ENCODE data around the gene IRF2BP1. TPM values are rescaled to one million over a fixed set of nuclear protein-coding genes. Genes with fewer than 3 reads are reported as not detected.

The IRF2BP1 gene
- total RNA-seq, 5 donors from 2014 or later (not counting 1 experiment from before 2014, with no cell fraction given): 22.7 to 42.3 (median 38.0) TPM

GRCh38 chr19:45863840-45864628, 21.9 kb downstream of the IRF2BP1 start, which contains the start of gene FOXA3:
FOXA3 (plus strand) TSS chr19:45864326; CDS start chr19:45864457, 131 bp downstream.
- Mint-ChIP-seq H3K27ac (peak within 1 kb of the TSS; percentile 70 to 93), H3K36me3 (no peaks in the 10 kb centered on the region), H3K4me3 (peak within 1 kb of the TSS; percentile 92 to 99 (median 95)), H3K9me3 (no peaks in the 10 kb centered on the region), H3K27me3 (peaks cover 15 to 18% of the 10 kb centered on the region in 2 donors), H3K4me1 (peaks cover 23 to 37% (median 29%) of the 10 kb centered on the region in 3 donors)
- ChIA-PET CTCF (interaction anchor here (0.8 to 1.2 kb wide), 9 partner anchors 18 to 153 kb away, joined by 3 to 15 read pairs (median 4); partner anchors contain the start of genes CCDC61 (in 1 of the 2), DMWD (in 1 of the 2), IRF2BP1 (in 1 of the 2) and MYPOP (in 1 of the 2)), POLR2A (interaction anchor here in 1 of 2 donors (0.6 to 1.0 kb wide), 2 partner anchors 22 to 147 kb away, joined by 3 to 4 read pairs; partner anchors contain the start of gene IRF2BP1)
- H3K4me3 ChIP-seq (ENCODE audit: control insufficient read depth in 1 of 2, extremely low read depth in 1 of 2, low read length in 1 of 2): peak within 1 kb of the TSS; percentile 90 to 95
- H3K27ac ChIP-seq (ENCODE audit: low read length): no peak within 1 kb of the TSS
- ATAC-seq (replicated peaks in 1 of 4) (peak in 3 of 4 experiments; percentile 5 to 10 (median 8)), DNase-seq (peak in 26 of 35 experiments; percentile 17 to 75 (median 39))
- WGBS (ENCODE audit: insufficient coverage): 3% methylated on average over 71 of the region's 71 CpGs
- peaks cover 0 to 12% of the 10 kb centered on the region in 2 donors for H3K36me3 ChIP-seq (ENCODE audit: control insufficient read depth in 2 of 2, extremely low read depth in 1 of 2, insufficient read depth in 1 of 2, low read length in 1 of 2)
- no peaks in the 10 kb centered on the region for H3K9me3 ChIP-seq
- H3K27me3 ChIP-seq (replicated peaks in 1 of 2; ENCODE audit: control insufficient read depth in 2 of 2, extremely low read depth in 1 of 2, insufficient read depth in 2 of 2, low read length in 1 of 2): peaks cover 0 to 26% of the 10 kb centered on the region in 2 experiments
- H3K4me1 ChIP-seq (ENCODE audit: control insufficient read depth in 1 of 2, extremely low read depth in 1 of 2, insufficient read depth in 2 of 2, low read length in 2 of 2): peaks cover 0 to 32% of the 10 kb centered on the region in 2 experiments

- Mint-ChIP-seq H3K4me3 (peak overlapping the region; percentile 92 to 99 (median 95)), H3K36me3 (peaks cover 4% of the 10 kb centered on the region), H3K27me3 (peaks cover 15 to 18% of the 10 kb centered on the region in 2 donors), H3K4me1 (peaks cover 23 to 38% (median 29%) of the 10 kb centered on the region in 3 donors), H3K27ac (peak overlapping the region; percentile 70 to 93), H3K9me3 (no peaks in the 10 kb centered on the region)
- POLR2A ChIA-PET: interaction anchor here in 1 of 2 donors (0.6 to 1.0 kb wide), 2 partner anchors 22 to 146 kb away, joined by 3 to 4 read pairs; partner anchors contain the start of gene IRF2BP1
- peaks cover 0 to 15% of the 10 kb centered on the region in 2 donors for H3K36me3 ChIP-seq (ENCODE audit: control insufficient read depth in 2 of 2, extremely low read depth in 1 of 2, insufficient read depth in 1 of 2, low read length in 1 of 2)
- ATAC-seq (replicated peaks in 1 of 4) (no peak), DNase-seq (no peak)
- H3K4me3 ChIP-seq (ENCODE audit: control insufficient read depth in 1 of 2, extremely low read depth in 1 of 2, low read length in 1 of 2): peak overlapping the region; percentile 90 to 95
- CTCF ChIA-PET: interaction anchor here in 1 of 2 donors (0.5 to 1.2 kb wide), 9 partner anchors 19 to 1186 kb away, joined by 3 to 15 read pairs (median 4); partner anchors contain the start of genes CCDC61, DMWD, IRF2BP1 and MYPOP
- no peak overlapping the region for H3K27ac ChIP-seq (ENCODE audit: low read length)
- H3K9me3 ChIP-seq: no peaks in the 10 kb centered on the region
- H3K27me3 ChIP-seq (replicated peaks in 1 of 2; ENCODE audit: control insufficient read depth in 2 of 2, extremely low read depth in 1 of 2, insufficient read depth in 2 of 2, low read length in 1 of 2): peaks cover 0 to 26% of the 10 kb centered on the region in 2 experiments
- peaks cover 0 to 32% of the 10 kb centered on the region in 2 experiments for H3K4me1 ChIP-seq (ENCODE audit: control insufficient read depth in 1 of 2, extremely low read depth in 1 of 2, insufficient read depth in 2 of 2, low read length in 2 of 2)
- 7% methylated on average over 11 of the region's 22 CpGs for WGBS (ENCODE audit: insufficient coverage)
Observed at GRCh38 chr19:45863335-45863839, 22.6 kb downstream of the IRF2BP1 start.

DNA sequence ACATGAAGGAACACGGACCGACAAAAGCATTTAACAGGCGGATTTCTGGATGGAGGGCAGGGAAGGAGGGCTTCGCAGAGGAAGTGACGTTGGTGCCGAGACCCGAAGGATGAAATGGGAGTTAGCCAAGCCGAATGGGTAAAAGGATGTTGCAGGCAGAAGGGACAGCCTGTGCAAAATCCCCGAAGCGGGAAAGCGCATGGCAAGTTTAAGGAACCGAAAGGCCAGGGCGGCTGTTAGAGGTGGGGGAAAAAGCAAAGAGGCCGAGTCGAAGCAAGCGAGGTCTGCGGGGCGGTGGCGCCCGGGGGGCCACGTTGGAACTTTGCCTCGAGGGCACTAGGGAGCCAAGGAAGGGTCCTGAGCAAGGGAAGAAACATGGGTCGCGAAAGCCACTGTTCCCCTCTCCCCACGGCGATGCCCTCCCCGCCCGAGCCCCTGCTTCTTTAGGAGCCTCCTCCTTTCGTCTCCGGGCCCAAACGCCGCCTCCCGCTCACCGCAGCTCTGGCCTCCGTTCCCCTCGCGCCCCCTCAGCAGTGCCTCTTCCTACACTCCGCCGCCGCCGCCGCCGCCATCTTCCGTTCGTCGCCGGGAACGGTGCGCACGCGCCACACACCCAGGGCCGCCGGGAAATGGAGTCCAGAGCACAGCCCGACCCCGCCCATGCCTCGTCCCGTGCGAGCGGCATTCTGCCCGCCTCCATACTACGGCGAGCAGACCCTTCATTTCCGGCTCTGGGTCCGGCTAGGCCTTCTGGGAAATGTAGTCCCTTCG, 23.2 kb downstream of the IRF2BP1 start, which contains the start of gene SYMPK:
Gene SYMPK, minus strand, starts transcription at position 584 of the 771 bp plus-strand sequence. CDS start 8,652 bp downstream, outside the sequence.
- Mint-ChIP-seq H3K36me3 (peaks cover 8% of the 10 kb centered on the region), H3K4me3 (peak within 1 kb of the TSS; percentile 92 to 99 (median 95)), H3K27ac (peak within 1 kb of the TSS; percentile 70 to 93), H3K4me1 (peaks cover 23 to 43% (median 33%) of the 10 kb centered on the region in 3 donors), H3K9me3 (no peaks in the 10 kb centered on the region), H3K27me3 (peaks cover 15 to 18% of the 10 kb centered on the region in 2 donors)
- Histone ChIP-seq H3K36me3 (ENCODE audit: control insufficient read depth in 2 of 2, extremely low read depth in 1 of 2, insufficient read depth in 1 of 2, low read length in 1 of 2) (peaks cover 0 to 19% of the 10 kb centered on the region in 2 donors), H3K4me1 (ENCODE audit: control insufficient read depth in 1 of 2, extremely low read depth in 1 of 2, insufficient read depth in 2 of 2, low read length in 2 of 2) (peaks cover 0 to 32% of the 10 kb centered on the region in 2 experiments), H3K27ac (ENCODE audit: low read length) (peak within 1 kb of the TSS; percentile 86), H3K27me3 (replicated peaks in 1 of 2; ENCODE audit: control insufficient read depth in 2 of 2, extremely low read depth in 1 of 2, insufficient read depth in 2 of 2, low read length in 1 of 2) (peaks cover 0 to 26% of the 10 kb centered on the region in 2 experiments), H3K4me3 (ENCODE audit: control insufficient read depth in 1 of 2, extremely low read depth in 1 of 2, low read length in 1 of 2) (peak within 1 kb of the TSS; percentile 90 to 95), H3K9me3 (no peaks in the 10 kb centered on the region)
- DNase-seq (peak; percentile 95 to 99 (median 98)), ATAC-seq (replicated peaks in 1 of 4) (peak; percentile 96 to 98 (median 98))
- CTCF ChIA-PET: interaction anchor here in 1 of 2 donors (0.5 to 1.2 kb wide), 9 partner anchors 20 to 1186 kb away, joined by 3 to 15 read pairs (median 4); partner anchors contain the start of genes CCDC61, DMWD, IRF2BP1 and MYPOP
- POLR2A ChIA-PET: interaction anchor here in 1 of 2 donors (0.6 to 1.0 kb wide), 2 partner anchors 23 to 146 kb away, joined by 3 to 4 read pairs; partner anchors contain the start of gene IRF2BP1
- under 1% methylated on average over 65 of the region's 65 CpGs for WGBS (ENCODE audit: insufficient coverage)

- H3K27ac ChIP-seq (ENCODE audit: low read length): peak overlapping the region; percentile 86
- ATAC-seq (replicated peaks in 1 of 4) (no peak), DNase-seq (no peak)
- peaks cover 0 to 19% of the 10 kb centered on the region in 2 donors for H3K36me3 ChIP-seq (ENCODE audit: control insufficient read depth in 2 of 2, extremely low read depth in 1 of 2, insufficient read depth in 1 of 2, low read length in 1 of 2)
- Mint-ChIP-seq H3K4me1 (peaks cover 23 to 43% (median 33%) of the 10 kb centered on the region in 3 donors), H3K9me3 (no peaks in the 10 kb centered on the region), H3K36me3 (peaks cover 8% of the 10 kb centered on the region), H3K27ac (peak overlapping the region; percentile 70 to 91), H3K4me3 (peak overlapping the region; percentile 92 to 99 (median 95)), H3K27me3 (peaks cover 15 to 18% of the 10 kb centered on the region in 2 donors)
- no peaks in the 10 kb centered on the region for H3K9me3 ChIP-seq
- H3K4me1 ChIP-seq (ENCODE audit: control insufficient read depth in 1 of 2, extremely low read depth in 1 of 2, insufficient read depth in 2 of 2, low read length in 2 of 2): peaks cover 0 to 32% of the 10 kb centered on the region in 2 experiments
- CTCF ChIA-PET: no interaction called here
- peaks cover 0 to 26% of the 10 kb centered on the region in 2 experiments for H3K27me3 ChIP-seq (replicated peaks in 1 of 2; ENCODE audit: control insufficient read depth in 2 of 2, extremely low read depth in 1 of 2, insufficient read depth in 2 of 2, low read length in 1 of 2)
- POLR2A ChIA-PET: no interaction called here
- H3K4me3 ChIP-seq (ENCODE audit: control insufficient read depth in 1 of 2, extremely low read depth in 1 of 2, low read length in 1 of 2): peak overlapping the region; percentile 90 to 95
- 4% methylated on average over 10 of the region's 11 CpGs for WGBS (ENCODE audit: insufficient coverage)
Observed at GRCh38 chr19:45862271-45862563, 23.7 kb downstream of the IRF2BP1 start.

GRCh38 chr19:45860359-45861259, 25.3 kb downstream of the IRF2BP1 start:
- ATAC-seq (replicated peaks in 1 of 4) (no peak), DNase-seq (no peak)
- Histone ChIP-seq H3K27me3 (replicated peaks in 1 of 2; ENCODE audit: control insufficient read depth in 2 of 2, extremely low read depth in 1 of 2, insufficient read depth in 2 of 2, low read length in 1 of 2) (peaks cover 0 to 20% of the 10 kb centered on the region in 2 experiments), H3K27ac (ENCODE audit: low read length) (no peak overlapping the region), H3K9me3 (no peaks in the 10 kb centered on the region), H3K4me1 (ENCODE audit: control insufficient read depth in 1 of 2, extremely low read depth in 1 of 2, insufficient read depth in 2 of 2, low read length in 2 of 2) (peaks cover 0 to 32% of the 10 kb centered on the region in 2 experiments), H3K4me3 (ENCODE audit: control insufficient read depth in 1 of 2, extremely low read depth in 1 of 2, low read length in 1 of 2) (no peak overlapping the region), H3K36me3 (ENCODE audit: control insufficient read depth in 2 of 2, extremely low read depth in 1 of 2, insufficient read depth in 1 of 2, low read length in 1 of 2) (peaks cover 0 to 22% of the 10 kb centered on the region in 2 donors)
- peak overlapping the region in 2 of 3 donors; percentile 92 to 99 for H3K4me3 Mint-ChIP-seq
- H3K9me3 Mint-ChIP-seq: no peaks in the 10 kb centered on the region
- WGBS (ENCODE audit: insufficient coverage): 100% methylated on average over 1 of the region's 15 CpGs
- CTCF ChIA-PET: interaction anchor here in 1 of 2 donors (0.5 to 0.6 kb wide), 2 partner anchors 42 to 128 kb away, joined by 3 to 4 read pairs; no protein-coding TSS in a partner anchor
- H3K27ac Mint-ChIP-seq: peak overlapping the region in 1 of 2 donors; percentile 39
- peaks cover 8% of the 10 kb centered on the region for H3K36me3 Mint-ChIP-seq
- POLR2A ChIA-PET: interaction anchor here in 1 of 2 donors (0.7 kb wide), 1 partner anchor 298 kb away, joined by 12 read pairs; no protein-coding TSS in a partner anchor
- peaks cover 12 to 16% of the 10 kb centered on the region in 2 donors for H3K27me3 Mint-ChIP-seq
- peaks cover 31 to 43% (median 39%) of the 10 kb centered on the region in 3 donors for H3K4me1 Mint-ChIP-seq
